Natural killer cell (primary cell): ENCODE data around the gene MCTP1. TPM values are rescaled to one million over a fixed set of nuclear protein-coding genes. Genes with fewer than 3 reads are reported as not detected.

Source experiments
- ATAC-seq, 3 donors: fragments of 150-1000 bp in 2 of 3; fragments of 200-7000 bp in 1 of 3; cut with Tn5 transposase; 1 replicate in 1 of 3; 2 replicates in 2 of 3; pipeline ENCODE4 v1.10.0; 2021; ENCODE audit warnings: mild to moderate bottlenecking in 2 of 3, moderate library complexity in 2 of 3
- DNase-seq, 2 donors: peaks; one replicate each; pipeline versions ENCODE4 v3.0.0 to v3.0.0-alpha.2; 2013 to 2021; ENCODE audit warnings: mixed read lengths in 1 of 2
- H3K27ac ChIP-seq: one replicate; pipeline ENCODE4 v1.5.1; 2013; ENCODE audit warnings: mild to moderate bottlenecking, low read length
- H3K27me3 ChIP-seq: one replicate; pipeline ENCODE4 v1.6.1; 2013; ENCODE audit warnings: low read length; ENCODE audit not compliant: control insufficient read depth, insufficient read depth
- H3K36me3 ChIP-seq: one replicate; pipeline ENCODE4 v1.6.1; 2013; ENCODE audit warnings: low read length; ENCODE audit not compliant: control insufficient read depth, insufficient read depth
- H3K4me1 ChIP-seq: one replicate; pipeline ENCODE4 v1.6.1; 2013; ENCODE audit warnings: low read length; ENCODE audit not compliant: control insufficient read depth, insufficient read depth
- H3K4me3 ChIP-seq: one replicate; pipeline ENCODE4 v1.5.1; 2013; ENCODE audit warnings: low read length
- H3K9me3 ChIP-seq: one replicate; pipeline ENCODE4 v1.6.1; 2013; ENCODE audit warnings: low read length; ENCODE audit not compliant: control insufficient read depth, insufficient read depth
- H3K27ac Mint-ChIP-seq, 2 donors: one replicate each; pipeline ENCODE4 v1.8.0; 2022; ENCODE audit warnings: mild to moderate bottlenecking in 2 of 2, mixed read lengths in 2 of 2, moderate library complexity in 1 of 2
- H3K27me3 Mint-ChIP-seq, 2 donors: one replicate each; pipeline ENCODE4 v1.8.0; 2022; ENCODE audit warnings: low read depth in 2 of 2, mixed read lengths in 2 of 2
- H3K36me3 Mint-ChIP-seq: one replicate; pipeline ENCODE4 v1.8.0; 2022; ENCODE audit warnings: mixed read lengths
- H3K4me1 Mint-ChIP-seq, 2 donors: one replicate each; pipeline ENCODE4 v1.8.0; 2022; ENCODE audit warnings: mixed read lengths in 2 of 2
- H3K4me3 Mint-ChIP-seq: one replicate; pipeline ENCODE4 v1.8.0; 2022; ENCODE audit warnings: mild to moderate bottlenecking, moderate library complexity, mixed read lengths
- H3K9me3 Mint-ChIP-seq, 2 donors: one replicate each; pipeline ENCODE4 v1.8.0; 2022; ENCODE audit warnings: mixed read lengths in 2 of 2
- WGBS: methylation state at CpG from one replicate; pipeline ENCODE4 v1.1.7; 2013; ENCODE audit warnings: missing lambda C conversion rate; ENCODE audit not compliant: insufficient coverage; 5-methylcytosine and 5-hydroxymethylcytosine counted together
- intact Hi-C: fragments of 100-400 bp; cut with micrococcal nuclease; formaldehyde crosslinking; loops from one replicate; pipeline ENCODE4 v1.14.2; 2022
- total RNA-seq, 4 donors: library from RNA; stranded (reverse); fragments of 120-200 nt in 1 of 4; gene quantifications; one replicate each; pipeline versions ENCODE4 v1.2.3 to v1.2.4, GENCODE V29; 2013 to 2022
- TF ChIP-seq, protein P1 (sequence below): fragments of 200-600 bp; IDR thresholded peaks from one replicate; pipeline ENCODE4 v1.8.0; 2022; ENCODE audit warnings: antibody characterized with exemption

The MCTP1 gene
- total RNA-seq, 3 donors from 2014 or later (not counting 1 experiment from before 2014, with no cell fraction given): 4.7 to 15.1 (median 9.8) TPM

DNA sequence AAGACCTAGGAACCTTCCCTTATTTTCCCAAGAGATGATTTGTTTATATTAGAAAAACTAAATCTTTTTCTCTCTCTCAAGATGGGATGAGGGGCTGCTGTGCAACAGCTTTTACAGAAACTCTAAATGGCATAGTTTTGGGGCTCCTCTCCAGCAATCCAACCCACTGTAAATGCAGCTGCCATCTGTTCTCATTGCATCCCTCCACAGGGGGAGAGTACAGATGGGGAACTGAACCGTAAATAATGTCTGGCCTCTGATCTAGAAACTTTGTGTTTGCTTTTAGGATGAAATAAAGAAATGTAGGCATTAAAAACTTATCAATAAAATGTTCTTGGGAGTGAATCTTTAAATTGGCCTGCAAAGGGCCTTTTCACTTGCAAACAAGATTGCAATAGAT, 291.4 kb downstream of the MCTP1 start:
- DNase-seq (no peak), ATAC-seq (no peak)
- Mint-ChIP-seq H3K4me3 (no peak overlapping the region), H3K36me3 (no peaks in the 10 kb centered on the region), H3K27ac (no peak overlapping the region), H3K27me3 (no peaks in the 10 kb centered on the region), H3K9me3 (no peaks in the 10 kb centered on the region), H3K4me1 (no peaks in the 10 kb centered on the region)
- TF ChIP-seq, protein P1, sequence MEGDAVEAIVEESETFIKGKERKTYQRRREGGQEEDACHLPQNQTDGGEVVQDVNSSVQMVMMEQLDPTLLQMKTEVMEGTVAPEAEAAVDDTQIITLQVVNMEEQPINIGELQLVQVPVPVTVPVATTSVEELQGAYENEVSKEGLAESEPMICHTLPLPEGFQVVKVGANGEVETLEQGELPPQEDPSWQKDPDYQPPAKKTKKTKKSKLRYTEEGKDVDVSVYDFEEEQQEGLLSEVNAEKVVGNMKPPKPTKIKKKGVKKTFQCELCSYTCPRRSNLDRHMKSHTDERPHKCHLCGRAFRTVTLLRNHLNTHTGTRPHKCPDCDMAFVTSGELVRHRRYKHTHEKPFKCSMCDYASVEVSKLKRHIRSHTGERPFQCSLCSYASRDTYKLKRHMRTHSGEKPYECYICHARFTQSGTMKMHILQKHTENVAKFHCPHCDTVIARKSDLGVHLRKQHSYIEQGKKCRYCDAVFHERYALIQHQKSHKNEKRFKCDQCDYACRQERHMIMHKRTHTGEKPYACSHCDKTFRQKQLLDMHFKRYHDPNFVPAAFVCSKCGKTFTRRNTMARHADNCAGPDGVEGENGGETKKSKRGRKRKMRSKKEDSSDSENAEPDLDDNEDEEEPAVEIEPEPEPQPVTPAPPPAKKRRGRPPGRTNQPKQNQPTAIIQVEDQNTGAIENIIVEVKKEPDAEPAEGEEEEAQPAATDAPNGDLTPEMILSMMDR: no peak
- Histone ChIP-seq H3K4me1 (no peaks in the 10 kb centered on the region), H3K27ac (no peak overlapping the region), H3K9me3 (no peaks in the 10 kb centered on the region), H3K4me3 (no peak overlapping the region), H3K27me3 (no peaks in the 10 kb centered on the region), H3K36me3 (no peaks in the 10 kb centered on the region)
- intact Hi-C loops: no loop called here
- 83% methylated on average over 1 of the region's 1 CpG for WGBS

DNA sequence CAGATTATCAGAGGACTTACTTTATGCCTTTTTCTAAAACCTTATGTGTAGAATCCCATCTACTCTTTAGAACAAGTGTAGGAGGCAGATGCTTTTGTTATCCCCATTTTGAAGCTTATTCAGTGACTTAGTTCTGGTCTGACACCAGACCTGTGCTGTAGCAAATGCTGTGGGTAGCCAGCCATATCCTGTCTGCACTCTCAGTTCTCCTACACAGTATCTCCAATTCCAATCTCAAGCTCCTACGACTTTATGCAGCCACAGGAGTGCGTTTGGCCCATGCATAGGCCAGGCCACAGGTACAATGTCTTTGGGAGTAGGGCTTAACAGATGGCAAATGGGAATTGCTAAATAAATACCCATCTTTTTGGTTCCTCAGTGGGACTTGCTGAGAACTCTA, 292.6 kb downstream of the MCTP1 start:
- Mint-ChIP-seq H3K4me3 (no peak overlapping the region), H3K9me3 (no peaks in the 10 kb centered on the region), H3K27me3 (no peaks in the 10 kb centered on the region), H3K27ac (no peak overlapping the region), H3K4me1 (no peaks in the 10 kb centered on the region), H3K36me3 (no peaks in the 10 kb centered on the region)
- intact Hi-C loops: no loop called here
- no peak overlapping the region for H3K27ac ChIP-seq
- 66% methylated on average over 2 of the region's 2 CpGs for WGBS
- H3K27me3 ChIP-seq: no peaks in the 10 kb centered on the region
- TF ChIP-seq, protein P1: no peak
- no peak overlapping the region for H3K4me3 ChIP-seq
- no peaks in the 10 kb centered on the region for H3K9me3 ChIP-seq
- H3K36me3 ChIP-seq: no peaks in the 10 kb centered on the region
- ATAC-seq (no peak), DNase-seq (no peak)
- no peaks in the 10 kb centered on the region for H3K4me1 ChIP-seq

DNA sequence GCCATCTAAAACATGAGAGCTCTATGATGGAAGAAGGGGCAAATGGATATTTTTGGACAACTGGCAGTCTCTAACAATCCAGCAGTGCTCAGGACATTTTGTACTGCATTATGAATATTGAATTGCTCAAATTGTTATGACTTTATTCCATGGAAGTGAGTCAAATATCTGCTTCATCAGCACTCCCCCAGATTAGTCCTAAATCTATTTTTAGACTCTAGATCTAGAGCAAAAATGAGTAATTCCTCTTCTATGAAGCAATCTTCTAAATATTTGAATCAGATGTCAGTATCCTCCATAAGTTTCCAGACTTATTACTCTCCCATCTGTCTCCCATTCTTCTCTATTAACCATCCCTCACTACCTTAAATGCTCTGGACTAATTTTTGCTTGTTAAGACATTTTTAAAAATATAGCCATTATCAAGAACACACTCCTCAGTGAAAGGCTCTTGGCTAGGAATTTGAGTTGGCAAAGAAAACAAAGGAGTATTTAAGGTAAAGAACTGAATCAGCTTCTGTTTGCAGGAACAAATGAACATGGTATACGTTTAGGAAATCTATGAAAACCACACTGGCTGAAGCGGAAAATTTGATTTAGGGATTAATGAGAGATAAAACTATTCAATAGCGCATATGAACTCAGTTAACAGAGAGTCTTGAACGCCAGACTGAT, 300.9 kb downstream of the MCTP1 start:
- Mint-ChIP-seq H3K36me3 (no peaks in the 10 kb centered on the region), H3K4me3 (no peak overlapping the region), H3K27ac (no peak overlapping the region), H3K27me3 (no peaks in the 10 kb centered on the region), H3K9me3 (no peaks in the 10 kb centered on the region), H3K4me1 (no peaks in the 10 kb centered on the region)
- no peaks in the 10 kb centered on the region for H3K9me3 ChIP-seq
- DNase-seq (no peak), ATAC-seq (no peak)
- intact Hi-C loops: no loop called here
- no peaks in the 10 kb centered on the region for H3K4me1 ChIP-seq
- H3K36me3 ChIP-seq: no peaks in the 10 kb centered on the region
- H3K27ac ChIP-seq: no peak overlapping the region
- WGBS: 70% methylated on average over 4 of the region's 4 CpGs
- TF ChIP-seq, protein P1: no peak
- no peak overlapping the region for H3K4me3 ChIP-seq
- H3K27me3 ChIP-seq: no peaks in the 10 kb centered on the region

DNA sequence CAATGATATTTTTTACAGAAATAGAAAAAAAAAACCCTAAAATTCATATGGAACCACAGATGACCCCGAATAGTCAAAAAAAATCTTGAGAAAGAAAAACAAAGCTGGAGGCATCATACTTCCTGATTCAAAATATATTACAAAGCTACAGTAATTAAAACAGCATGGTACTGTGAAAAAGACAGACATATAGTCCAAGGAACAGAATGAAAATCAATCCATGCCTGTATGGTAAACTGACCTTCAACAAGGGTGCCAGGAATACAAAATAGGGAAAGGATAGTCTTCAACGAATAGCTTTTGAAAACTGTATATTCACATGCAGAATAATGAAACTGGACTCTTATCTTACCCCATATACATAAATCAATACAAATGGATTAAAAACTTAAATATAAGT, 307.5 kb downstream of the MCTP1 start:
- Mint-ChIP-seq H3K9me3 (peaks cover 2 to 6% of the 10 kb centered on the region in 2 donors), H3K4me1 (no peaks in the 10 kb centered on the region), H3K27me3 (no peaks in the 10 kb centered on the region), H3K36me3 (peaks cover 9% of the 10 kb centered on the region), H3K4me3 (no peak overlapping the region), H3K27ac (no peak overlapping the region)
- no peak for ATAC-seq
- H3K4me1 ChIP-seq: no peaks in the 10 kb centered on the region
- no peaks in the 10 kb centered on the region for H3K36me3 ChIP-seq
- intact Hi-C loops: no loop called here
- TF ChIP-seq, protein P1: no peak
- DNase-seq: no peak
- no peak overlapping the region for H3K4me3 ChIP-seq
- no peak overlapping the region for H3K27ac ChIP-seq
- no peaks in the 10 kb centered on the region for H3K27me3 ChIP-seq
- peaks cover 3% of the 10 kb centered on the region for H3K9me3 ChIP-seq
- no CpG with 5 or more reads among the region's 2 CpGs for WGBS
